ENCODE results near the gene IL1R2.

The IL1R2 gene

DNA sequence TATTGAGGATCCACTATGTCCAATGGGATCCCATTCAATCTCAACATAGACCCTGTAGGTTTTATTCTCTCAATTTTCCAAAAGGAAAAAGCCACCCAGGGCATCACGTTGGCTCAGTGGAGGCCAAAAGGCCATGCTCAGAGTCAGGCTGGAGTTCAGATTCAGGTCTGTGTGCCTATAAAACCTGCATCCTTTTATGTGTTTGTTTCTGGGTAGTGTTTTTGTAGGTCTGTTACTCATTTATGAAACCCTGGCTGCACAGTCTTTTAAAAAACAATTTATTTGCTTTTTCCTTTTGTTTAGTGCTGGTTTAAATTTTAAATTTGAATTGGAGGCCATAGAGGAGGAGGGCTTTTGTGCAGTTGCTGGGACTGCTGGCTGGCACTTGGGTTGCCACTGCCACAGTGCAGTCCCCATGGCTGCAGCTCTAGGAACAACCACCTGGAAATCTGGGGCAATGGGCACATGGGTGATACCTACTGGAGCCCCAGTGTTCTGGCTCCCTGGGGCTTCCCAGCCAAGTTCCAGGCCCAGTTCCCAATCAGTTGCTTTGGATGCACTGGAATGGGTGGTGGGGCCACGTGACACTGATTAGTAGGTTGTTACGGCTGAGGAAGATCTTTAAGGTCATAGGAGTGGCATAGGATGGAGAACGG, 31.3 kb downstream of the IL1R2 start:
- DNase-seq = no peak

DNA sequence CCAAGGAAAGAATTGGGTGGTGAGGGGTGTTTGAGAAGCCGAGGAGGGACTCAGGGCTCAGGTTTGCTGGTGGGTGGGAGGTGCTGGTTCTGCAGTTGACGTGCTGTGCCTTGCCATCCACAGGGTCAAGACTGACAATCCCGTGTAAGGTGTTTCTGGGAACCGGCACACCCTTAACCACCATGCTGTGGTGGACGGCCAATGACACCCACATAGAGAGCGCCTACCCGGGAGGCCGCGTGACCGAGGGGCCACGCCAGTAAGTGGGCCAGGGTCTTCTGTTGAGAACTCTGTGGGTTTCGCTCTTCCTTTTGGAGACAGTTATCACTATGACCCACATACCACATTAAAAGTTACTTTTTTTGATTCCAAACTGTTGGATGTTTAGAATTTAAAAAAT, 32.6 kb downstream of the IL1R2 start:
- no peak for DNase-seq

DNA sequence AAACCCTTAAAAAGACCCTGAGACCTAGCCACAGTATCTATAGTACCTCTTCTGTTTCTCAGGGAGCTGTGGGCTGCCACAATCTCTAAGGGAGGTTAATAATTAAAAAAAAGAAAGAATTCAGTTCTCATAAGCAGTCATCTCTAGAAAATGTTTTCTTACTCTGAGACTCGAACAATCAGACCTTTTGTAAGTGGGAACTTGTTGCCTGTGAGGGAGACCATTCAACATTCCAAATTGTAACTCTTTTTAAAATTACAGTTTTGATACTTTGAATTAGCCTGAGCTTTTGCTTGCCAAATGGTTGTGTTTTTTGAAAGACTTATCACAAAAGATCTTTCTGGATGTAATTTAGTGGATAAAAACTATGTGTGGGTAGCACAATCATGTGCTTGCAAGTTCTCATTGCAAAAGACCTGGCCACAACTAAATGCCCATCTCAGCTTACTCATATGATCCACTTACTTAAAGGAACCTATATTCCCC, 33.3 kb downstream of the IL1R2 start:
- DNase-seq = no peak

DNA sequence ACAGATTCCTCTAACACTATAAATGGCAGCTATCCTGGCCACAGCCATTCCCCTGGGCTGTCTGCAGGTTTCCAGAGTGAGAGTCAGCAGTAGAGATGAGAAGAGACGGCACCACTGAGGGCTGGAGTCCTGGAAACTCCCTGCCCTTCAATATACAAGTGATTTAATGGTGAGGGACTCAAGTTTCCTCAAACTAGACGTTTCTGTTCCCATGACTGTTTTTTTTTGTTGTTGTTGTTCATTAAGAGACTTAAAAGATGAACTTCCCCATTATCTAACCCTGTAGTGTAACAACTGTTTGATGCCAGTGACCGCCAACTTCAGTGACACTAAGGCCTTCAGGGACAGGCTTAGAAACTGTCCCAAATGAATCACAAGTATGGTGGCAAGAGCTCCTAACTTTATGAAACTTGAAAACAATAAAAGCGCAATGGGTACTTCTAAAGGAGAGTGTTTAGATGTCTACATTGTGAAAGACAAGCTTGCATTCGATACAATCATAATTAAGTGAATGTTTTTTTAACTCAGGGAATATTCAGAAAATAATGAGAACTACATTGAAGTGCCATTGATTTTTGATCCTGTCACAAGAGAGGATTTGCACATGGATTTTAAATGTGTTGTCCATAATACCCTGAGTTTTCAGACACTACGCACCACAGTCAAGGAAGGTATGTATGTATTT, 34.0 kb downstream of the IL1R2 start:
- DNase-seq = no peak

DNA sequence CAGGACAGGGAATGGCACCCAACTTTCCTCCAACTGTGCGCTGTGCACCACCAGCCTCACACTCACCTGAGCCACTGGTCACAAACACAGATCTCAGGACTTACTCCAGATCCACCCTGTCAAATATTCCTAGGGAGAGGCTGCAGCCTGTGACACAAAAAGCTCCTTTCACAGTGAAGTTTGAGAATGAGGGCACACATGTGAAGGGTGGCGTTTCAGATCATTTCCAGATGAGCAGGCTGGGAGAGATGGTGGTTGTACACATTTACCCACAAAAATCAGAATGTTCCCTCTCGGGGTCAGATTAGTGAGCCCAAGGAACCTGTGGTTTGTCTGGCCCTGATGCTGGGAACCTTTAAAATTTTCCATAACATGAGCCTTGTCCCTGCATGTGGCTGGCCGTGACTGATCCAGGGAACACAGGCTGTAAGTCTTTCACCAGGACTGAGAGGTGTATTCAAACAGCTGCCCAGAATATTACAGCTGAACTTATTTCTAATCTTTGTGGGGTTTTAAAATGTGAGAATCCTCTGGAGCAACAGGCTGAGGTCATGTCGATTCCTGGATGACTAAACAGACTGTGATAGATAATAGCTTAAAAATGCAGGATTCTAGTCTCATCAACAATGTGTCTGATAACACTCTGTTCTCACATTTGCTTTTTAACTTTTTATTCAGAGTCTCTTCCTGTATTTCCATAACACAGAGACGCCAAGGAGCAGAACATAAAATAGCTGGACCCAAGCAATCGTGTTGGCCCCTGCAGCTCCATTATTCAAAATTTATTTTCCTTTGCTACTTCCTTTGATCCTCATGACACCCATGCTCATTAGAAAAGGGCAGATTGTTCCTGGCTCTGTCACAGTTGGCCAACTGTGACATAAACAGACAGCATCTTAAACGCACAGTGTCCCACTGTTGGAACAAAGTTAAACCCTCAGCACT, 35.5 kb downstream of the IL1R2 start:
- DNase-seq = no peak

DNA sequence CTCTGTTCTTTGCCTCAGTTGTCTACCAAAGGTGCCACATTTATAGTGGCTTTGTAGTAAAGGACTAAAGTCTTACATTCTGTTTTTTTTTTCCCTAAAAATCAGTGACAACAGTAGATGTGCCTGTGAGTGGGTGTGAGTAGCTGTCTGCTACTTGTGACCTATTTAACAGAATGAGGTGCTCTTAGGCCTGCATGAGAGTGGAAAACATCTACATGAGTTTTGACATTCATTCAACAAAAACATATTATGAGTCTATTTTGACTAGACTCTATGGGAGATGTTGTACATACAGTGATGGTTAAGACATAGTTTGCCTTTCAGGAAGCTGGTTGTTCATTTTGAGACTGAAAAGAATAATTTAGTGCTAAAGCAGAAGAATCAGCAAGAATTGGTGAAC, 36.7 kb downstream of the IL1R2 start:
- DNase-seq = no peak

DNA sequence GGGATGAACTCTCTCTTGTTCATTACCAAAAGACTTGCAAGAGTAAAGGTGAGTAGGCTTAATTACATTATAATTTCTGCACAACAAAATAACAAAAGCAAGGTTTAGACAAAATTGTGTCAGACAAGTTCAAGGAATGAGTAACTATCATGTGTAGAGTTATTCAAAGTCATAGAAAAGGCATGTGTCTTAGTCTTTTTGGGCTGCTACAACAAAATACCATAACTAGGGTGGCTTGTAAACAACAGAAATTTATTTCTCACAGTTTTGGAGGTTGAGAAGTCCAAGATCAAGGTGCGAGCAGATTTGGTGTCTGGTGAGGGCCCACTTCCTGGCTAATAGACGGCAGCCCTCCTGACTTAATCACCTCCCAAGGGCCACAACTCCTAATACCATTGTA, 37.6 kb downstream of the IL1R2 start:
- DNase-seq = no peak

DNA sequence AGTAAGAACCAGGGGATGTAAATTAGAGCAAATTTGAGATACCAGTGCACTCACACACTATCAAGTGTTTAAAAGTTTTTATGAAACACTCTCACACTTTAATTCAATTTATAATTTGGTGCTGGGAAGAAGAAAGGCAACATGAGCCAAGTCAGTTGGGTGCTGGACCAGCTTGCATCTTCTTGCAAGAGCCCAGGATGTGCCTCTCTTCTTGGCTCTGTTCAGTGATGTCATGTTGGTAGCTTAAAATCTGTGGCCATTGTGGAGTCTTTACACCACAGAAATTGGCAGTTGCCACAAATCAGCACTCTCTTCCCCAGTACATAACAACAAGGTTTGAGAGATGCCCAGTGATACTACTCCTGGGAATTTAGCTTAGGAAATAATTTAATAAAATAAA, 38.2 kb downstream of the IL1R2 start:
- no peak for DNase-seq

DNA sequence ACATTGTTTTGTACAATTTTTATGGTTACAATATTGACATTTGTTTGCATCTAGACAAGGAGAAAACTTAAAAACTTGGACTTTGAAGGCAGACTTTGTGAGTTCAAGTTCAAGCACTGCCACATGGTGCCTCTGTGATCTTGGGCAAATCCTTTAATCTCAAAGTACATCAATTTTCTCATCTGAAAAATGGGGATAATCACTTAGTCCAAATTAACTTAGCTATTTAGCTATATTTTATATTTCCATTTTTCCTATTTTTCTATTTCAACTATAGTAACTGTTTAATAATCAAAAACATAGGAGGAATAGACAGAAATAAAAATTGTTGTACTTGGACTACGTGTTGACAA, 38.7 kb downstream of the IL1R2 start:
- no peak for DNase-seq

DNA sequence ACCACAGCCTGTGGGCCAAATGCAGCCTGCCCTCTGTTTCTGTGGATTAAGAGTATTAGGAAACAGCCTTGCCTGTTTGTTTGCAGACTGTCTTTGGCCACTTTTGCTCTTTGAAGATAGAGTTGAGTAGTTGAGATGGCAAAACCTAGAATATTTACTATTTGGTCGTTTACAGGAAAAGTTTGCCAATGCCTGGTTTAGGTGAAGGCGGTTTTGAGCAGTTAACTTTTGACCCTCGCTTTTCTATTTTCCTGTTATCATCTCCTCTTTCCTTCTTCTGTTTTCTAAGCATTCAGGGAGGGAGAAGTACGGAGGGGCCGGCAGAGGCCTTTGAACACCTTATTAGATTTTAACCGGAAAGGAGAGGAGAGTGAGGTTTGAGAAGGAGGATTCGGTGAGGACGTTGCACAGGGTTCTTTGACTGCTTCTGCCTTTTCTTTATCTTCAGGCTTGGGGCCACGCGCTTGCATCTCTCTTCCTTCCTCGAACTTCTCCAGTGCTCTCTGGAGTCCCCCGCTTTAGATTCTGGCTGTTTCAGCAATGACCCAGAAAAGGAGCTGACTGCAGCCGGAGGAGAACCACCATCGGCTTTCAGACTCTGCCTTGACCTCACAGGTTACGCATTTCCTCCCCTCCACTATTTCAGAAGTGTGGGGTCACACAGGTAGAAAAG, 39.2 kb downstream of the IL1R2 start:
- no peak for DNase-seq

DNA sequence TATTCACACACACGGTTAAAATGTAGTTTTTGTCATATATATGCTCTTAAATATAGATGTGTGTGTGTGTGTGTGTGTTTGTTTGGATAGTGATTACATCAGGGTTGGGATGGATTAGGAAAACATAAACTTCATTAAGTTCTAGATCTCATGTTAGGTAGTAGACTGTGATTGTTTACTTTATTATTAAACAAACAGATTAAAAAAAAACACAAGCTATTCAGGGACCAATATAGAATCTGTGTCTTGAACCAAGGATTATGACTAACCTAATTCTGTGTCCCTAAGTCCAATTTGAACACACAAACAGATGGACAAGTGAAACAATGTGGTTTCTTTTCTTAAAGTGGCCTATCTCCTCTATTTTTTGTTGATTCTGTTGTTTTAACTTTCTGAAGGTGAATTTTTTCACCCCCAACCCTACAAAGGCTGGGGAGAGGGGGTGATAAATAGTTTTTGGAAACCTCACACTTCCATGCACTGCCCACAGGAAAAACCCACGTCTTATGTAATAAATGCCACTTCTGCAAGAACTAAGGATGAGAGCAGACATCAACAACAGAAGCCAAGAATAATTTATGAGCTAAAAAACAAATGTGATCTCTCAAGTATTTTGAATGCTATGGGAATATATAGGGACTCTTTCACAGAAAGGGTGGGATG, 40.7 kb downstream of the IL1R2 start:
- no peak for DNase-seq

DNA sequence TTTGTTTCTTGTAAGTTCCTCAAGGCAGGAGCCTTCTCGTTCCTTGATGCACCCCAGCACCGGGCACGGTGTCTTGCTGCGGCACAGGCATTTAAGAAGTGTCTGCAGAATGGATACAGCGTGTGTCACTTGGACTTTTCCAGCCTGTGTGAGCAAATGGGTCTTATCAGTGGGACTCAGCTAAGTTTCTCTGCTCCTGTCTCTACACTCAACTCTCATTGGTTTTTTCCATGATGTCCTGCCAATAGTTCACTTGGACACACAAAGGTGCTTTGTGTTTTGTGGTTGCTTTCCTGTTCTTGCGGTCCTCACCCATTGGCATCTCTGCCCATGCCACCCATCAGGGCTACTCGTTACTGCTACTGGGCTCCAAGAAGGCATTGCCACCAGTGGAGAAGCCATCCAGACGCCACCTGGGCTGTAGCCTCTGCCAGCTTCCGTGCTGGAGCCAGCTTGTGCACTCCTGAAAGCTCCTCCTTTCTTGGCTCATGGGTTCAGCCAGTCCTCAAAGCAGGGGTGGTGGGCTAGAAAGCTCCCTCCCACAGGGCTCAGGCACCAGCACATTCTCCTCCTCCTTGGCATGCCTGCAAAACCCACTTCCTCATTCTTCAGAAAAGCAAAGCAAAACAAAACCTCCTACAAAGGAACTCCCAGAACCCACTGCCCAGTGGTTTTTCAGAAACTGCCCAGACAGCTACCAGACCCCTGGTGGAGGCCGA, 41.4 kb downstream of the IL1R2 start:
- DNase-seq = no peak

DNA sequence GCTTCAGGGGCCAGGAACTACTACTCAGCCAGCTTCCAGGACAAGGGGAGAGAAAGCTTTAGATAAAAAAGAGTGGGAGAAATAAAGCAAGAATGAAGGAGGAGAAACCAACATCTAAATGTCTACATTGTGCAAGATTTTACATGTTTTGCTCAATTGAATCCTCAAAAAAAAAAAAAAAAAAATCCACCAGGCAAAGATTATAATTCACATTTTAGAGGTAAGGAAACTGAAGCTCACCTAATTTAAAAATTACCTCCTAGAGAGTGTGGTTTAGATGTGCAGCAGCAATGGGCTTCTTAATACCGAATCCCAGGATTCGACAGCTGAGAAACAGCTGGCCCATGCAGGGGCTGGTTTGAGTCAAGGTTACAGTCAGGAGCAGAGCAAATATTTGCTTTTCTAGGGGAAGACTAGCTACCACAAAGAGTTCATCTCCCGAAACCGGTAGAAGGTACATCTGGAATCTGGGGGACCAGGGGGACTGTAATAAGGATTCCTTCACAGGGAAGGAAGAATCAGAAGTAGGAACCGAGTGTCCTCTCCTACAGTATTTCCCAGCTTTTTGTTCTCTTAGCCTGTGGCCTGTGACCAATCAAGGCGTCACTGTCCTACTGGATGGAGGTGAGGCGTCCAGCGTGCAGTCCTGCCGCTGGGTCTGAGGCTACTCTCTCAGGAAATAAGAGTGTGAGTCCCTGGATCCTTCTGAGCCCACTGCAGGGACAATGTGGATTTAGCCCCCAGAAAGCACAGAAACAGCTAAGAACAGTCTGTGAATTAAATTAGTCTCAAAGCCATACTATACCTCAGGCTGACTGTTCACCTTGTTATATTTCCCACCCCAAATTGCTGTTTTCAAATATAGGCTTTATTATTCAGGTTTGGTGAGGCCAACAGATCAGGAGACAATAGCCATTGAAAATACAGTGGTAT, 42.3 kb downstream of the IL1R2 start:
- DNase-seq = no peak

DNA sequence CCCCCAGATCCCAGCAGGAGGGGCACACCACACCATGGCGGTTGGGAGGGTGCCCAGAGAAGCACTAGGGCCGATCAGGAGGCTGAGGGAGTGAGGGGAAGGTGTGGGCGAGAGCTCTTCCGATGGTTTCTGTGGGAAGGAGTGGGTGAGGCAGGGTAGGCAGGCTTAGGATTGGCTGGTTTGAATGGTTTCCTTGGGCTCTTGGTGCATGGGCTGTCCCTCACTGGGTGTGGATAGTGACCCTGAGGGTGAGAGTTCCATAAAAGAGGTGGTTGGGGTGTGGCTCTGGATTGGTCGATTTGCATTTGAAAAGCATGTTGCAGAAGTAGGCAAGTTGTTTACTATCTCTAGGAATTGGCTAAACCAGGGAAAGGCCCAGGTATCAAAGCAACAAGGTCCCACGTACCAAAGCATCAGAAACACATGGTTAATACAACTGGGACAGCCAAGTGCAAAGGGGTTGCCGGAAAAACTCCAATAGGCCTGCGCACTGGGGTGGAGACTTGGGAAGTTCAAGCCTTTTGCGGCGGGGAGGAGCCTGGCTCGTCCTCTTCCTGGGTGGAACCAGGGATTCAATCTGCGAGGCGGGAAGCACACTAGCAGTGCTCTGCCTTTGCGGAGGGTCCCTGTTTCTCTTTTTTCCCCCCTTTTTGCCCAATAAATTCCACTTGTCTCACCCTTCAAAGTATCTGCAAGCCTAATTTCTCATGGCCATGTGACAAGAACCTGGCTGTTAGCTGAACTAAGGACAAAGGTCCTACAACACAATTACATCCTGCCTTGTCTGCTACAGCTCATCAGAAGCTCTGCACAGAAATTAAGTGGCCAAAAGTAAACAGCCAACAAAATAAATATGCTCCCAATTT, 43.2 kb downstream of the IL1R2 start:
- no peak for DNase-seq

DNA sequence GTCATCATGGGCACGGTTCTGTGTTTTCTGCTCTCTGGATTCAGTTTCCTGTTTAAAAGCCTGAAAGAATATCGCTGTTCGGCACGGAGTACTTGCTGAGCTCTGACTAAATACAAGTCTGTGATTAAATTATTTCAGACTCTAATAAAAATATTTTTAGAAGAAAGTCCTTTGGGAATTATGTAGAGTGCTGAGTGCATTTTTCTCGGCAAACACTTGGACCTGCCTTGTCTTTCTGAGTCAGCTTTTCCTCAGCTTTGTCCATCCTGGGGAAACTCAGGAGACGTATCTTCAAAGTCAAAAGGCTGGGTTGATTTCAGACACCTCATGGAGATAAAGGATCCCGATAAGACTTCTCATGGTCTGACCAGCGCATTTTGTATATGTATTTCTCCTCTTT, 45.9 kb downstream of the IL1R2 start:
- no peak for DNase-seq

DNA sequence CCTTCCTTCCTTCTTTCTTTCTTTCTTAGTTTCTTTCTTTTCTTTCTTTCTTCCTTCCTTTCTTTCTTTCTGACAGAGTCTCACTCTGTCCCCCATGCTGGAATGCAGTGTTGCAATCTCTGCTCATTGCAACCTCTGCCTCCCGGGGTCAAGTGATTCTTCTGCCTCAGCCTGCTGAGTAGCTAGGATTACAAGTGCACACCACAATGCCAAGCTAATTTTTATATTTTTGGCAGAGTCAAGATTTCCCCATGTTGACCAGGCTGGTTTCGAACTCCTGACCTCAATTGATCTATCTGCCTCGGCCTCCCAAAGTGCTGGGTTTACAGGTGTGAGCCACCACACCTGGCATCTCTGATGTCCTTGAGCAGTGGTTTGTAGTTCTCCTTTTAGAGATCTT, 48.5 kb downstream of the IL1R2 start:
- DNase-seq = no peak

DNA sequence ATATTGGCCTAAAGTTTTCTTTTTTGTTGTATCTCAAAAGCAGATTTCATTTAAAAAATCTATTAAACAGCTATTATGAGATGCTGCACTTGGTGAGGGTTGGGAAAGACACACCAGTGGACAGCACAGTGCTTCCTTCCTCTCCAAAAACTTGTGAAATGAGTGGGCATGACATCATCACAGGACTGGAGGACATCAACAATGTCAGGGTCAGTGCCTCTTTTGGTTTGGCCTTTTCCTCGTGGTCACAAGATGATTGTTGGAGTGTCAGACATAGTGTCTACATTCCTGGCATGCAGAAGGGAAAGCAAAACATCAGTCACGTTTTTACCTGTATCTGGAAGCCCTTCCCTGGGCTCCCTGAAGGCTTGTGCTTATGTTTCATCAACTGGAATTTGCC, 49.6 kb downstream of the IL1R2 start:
- DNase-seq = no peak

DNA sequence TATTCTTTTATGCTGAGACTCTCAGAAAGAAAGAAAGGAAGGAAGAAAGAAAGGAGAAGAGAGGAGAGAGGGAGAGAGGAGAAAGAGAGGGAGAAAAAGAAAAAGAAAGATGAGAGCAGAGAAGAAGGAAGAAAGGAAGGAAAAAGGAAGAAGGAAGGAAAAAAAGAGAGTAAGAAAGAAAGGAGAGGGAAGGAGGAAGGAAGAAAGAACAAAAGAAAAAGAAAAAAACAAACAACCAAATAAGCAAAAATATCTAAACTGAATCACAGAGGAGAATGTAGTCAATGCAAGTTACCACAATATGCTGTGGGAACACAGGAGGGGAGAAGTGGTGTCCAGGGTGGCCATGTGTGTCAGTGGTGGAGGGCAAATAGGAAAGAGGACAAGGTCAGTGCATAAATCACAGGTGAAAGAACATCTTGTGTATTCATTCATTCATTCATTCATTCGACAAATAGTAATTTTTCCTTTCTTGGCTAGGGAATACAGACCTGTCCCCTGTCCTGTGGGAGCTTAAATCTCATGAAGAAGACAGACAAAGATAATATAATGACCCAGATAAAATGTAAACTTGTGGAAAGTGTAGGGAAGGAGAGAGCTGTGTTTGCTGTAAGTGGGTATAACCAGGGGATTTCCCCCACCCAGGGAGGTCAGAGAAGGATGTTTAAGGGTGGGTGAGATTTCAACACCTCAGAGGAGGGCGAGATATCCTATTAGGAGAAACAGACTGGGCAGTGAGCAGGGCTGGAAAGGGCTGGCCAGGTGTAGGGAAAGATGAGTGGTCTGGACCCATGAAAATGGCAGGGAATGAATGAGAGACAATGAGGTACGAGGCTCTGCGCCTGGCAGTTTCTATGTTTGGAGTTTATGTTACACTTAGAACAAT, 50.7 kb downstream of the IL1R2 start:
- DNase-seq = no peak
